Calu3 (cell line): ENCODE results near the gene PRPF40A. TPM values are rescaled to one million over a fixed set of nuclear protein-coding genes. Genes with fewer than 3 reads are reported as not detected.

Experiments used
- BruUV-seq: library from RNA; stranded (reverse); fragments of 400-500 nt; replicated peaks from 2 replicates; lab custom pipeline; 2021; lab: Mats Ljungman, UMichigan
- CTCF ChIA-PET: fragments of 300-600 bp; sonication (Branson Sonifier 250); formaldehyde crosslinking; loops from one replicate; lab custom pipeline; 2022; ENCODE audit warnings: antibody characterized with exemption; lab: Charles Lee
- DNase-seq: peaks from one replicate; pipeline ENCODE4 v3.0.0; 2022
- H3K27ac Mint-ChIP-seq: one replicate; pipeline ENCODE4 v1.8.0; 2022; ENCODE audit warnings: mixed read lengths; ENCODE audit not compliant: unreplicated experiment
- H3K27me3 Mint-ChIP-seq: one replicate; pipeline ENCODE4 v1.8.0; 2022; ENCODE audit warnings: mixed read lengths; ENCODE audit not compliant: unreplicated experiment
- H3K36me3 Mint-ChIP-seq: one replicate; pipeline ENCODE4 v1.8.0; 2022; ENCODE audit warnings: mild to moderate bottlenecking, moderate library complexity, mixed read lengths; ENCODE audit not compliant: insufficient read depth, unreplicated experiment
- H3K4me1 Mint-ChIP-seq: one replicate; pipeline ENCODE4 v1.8.0; 2022; ENCODE audit warnings: mild to moderate bottlenecking, low read depth, mixed read lengths; ENCODE audit not compliant: unreplicated experiment
- H3K4me3 Mint-ChIP-seq: one replicate; pipeline ENCODE4 v1.8.0; 2022; ENCODE audit warnings: mild to moderate bottlenecking, low read depth, moderate library complexity, mixed read lengths; ENCODE audit not compliant: unreplicated experiment
- H3K9me3 Mint-ChIP-seq: one replicate; pipeline ENCODE4 v1.8.0; 2022; ENCODE audit warnings: low read depth, mixed read lengths; ENCODE audit not compliant: unreplicated experiment
- intact Hi-C: fragments of 100-400 bp; cut with micrococcal nuclease; formaldehyde crosslinking; loops from one replicate; pipeline ENCODE4 v1.10.0; 2022; ENCODE audit not compliant: unreplicated experiment
- total RNA-seq: library from RNA; stranded (reverse); gene quantifications from 2 replicates; pipeline ENCODE4 v1.2.3, GENCODE V29; 2022
- TF ChIP-seq, protein P1 (sequence below): fragments of 200-600 bp; IDR thresholded peaks from one replicate; pipeline ENCODE4 v1.8.0; 2022; ENCODE audit warnings: antibody characterized with exemption; ENCODE audit not compliant: unreplicated experiment

Gene PRPF40A
- total RNA-seq, 1 experiment from 2014 or later: 118 TPM

- peaks cover 46% of the 10 kb centered on the region for H3K36me3 Mint-ChIP-seq
- CTCF ChIA-PET: no interaction called here
- TF ChIP-seq, protein P1, sequence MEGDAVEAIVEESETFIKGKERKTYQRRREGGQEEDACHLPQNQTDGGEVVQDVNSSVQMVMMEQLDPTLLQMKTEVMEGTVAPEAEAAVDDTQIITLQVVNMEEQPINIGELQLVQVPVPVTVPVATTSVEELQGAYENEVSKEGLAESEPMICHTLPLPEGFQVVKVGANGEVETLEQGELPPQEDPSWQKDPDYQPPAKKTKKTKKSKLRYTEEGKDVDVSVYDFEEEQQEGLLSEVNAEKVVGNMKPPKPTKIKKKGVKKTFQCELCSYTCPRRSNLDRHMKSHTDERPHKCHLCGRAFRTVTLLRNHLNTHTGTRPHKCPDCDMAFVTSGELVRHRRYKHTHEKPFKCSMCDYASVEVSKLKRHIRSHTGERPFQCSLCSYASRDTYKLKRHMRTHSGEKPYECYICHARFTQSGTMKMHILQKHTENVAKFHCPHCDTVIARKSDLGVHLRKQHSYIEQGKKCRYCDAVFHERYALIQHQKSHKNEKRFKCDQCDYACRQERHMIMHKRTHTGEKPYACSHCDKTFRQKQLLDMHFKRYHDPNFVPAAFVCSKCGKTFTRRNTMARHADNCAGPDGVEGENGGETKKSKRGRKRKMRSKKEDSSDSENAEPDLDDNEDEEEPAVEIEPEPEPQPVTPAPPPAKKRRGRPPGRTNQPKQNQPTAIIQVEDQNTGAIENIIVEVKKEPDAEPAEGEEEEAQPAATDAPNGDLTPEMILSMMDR: no peak
- intact Hi-C loops: no loop called here
- peaks cover 10% of the 10 kb centered on the region for H3K9me3 Mint-ChIP-seq
- no peak overlapping the region for H3K27ac Mint-ChIP-seq
- BruUV-seq: no TSS peak
- H3K27me3 Mint-ChIP-seq: no peaks in the 10 kb centered on the region
- no peak for DNase-seq
- no peak overlapping the region for H3K4me3 Mint-ChIP-seq
- peaks cover 11% of the 10 kb centered on the region for H3K4me1 Mint-ChIP-seq
These were observed 10.7 kb downstream of the PRPF40A start for GRCh38 chr2:152706477-152707021.

DNA sequence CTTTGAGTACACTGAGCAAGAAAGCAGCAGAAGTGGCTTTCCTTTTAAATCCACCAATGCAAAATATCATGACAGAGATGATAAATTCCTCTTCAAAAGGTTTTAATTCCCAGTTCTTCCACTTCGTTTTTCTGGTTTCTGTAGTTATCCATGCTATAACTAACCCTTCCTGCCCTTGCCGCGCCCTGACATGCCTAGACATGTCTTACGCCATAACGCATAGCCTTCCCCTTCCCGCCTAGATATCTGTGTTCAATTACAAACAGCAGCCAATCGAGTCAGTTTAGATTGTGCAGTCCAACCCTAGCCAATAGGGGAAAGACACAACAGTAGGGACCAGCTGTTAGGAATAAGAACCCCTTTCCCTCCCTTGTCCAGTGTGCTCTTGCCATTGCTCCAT is 16.1 kb downstream of the PRPF40A start:
- no TSS peak for BruUV-seq
- H3K27ac Mint-ChIP-seq: peak overlapping the region; percentile 19
- TF ChIP-seq, protein P1: no peak

GRCh38 chr2:152696476-152696875 is 20.8 kb downstream of the PRPF40A start:
- Mint-ChIP-seq H3K27me3 (no peaks in the 10 kb centered on the region), H3K4me1 (no peaks in the 10 kb centered on the region), H3K36me3 (peaks cover 5% of the 10 kb centered on the region), H3K9me3 (no peaks in the 10 kb centered on the region), H3K4me3 (no peak overlapping the region), H3K27ac (no peak overlapping the region)
- CTCF ChIA-PET: no interaction called here
- no peak for DNase-seq
- BruUV-seq: no TSS peak
- TF ChIP-seq, protein P1: no peak
- intact Hi-C loops: no loop called here

More for the DNA sequence above, 16.1 kb downstream of the PRPF40A start:
- no peaks in the 10 kb centered on the region for H3K27me3 Mint-ChIP-seq
- H3K9me3 Mint-ChIP-seq: no peaks in the 10 kb centered on the region
- no peak overlapping the region for H3K4me3 Mint-ChIP-seq
- CTCF ChIA-PET: no interaction called here
- intact Hi-C loops: no loop called here
- no peak for DNase-seq
- peaks cover 15% of the 10 kb centered on the region for H3K36me3 Mint-ChIP-seq
- H3K4me1 Mint-ChIP-seq: no peaks in the 10 kb centered on the region

- intact Hi-C loops: loop anchor here (2.0 kb wide), 1 partner anchor 19 kb away; no protein-coding TSS in a partner anchor
- no peak for DNase-seq
- Mint-ChIP-seq H3K27me3 (no peaks in the 10 kb centered on the region), H3K36me3 (peaks cover 10% of the 10 kb centered on the region), H3K9me3 (no peaks in the 10 kb centered on the region), H3K4me3 (no peak overlapping the region), H3K27ac (no peak overlapping the region), H3K4me1 (no peaks in the 10 kb centered on the region)
- CTCF ChIA-PET: no interaction called here
- BruUV-seq: no TSS peak
- TF ChIP-seq, protein P1: no peak
These were observed 21.5 kb downstream of the PRPF40A start for GRCh38 chr2:152695763-152696162.
